ENCODE measurements around the gene SYP.

GRCh38 chrX:49139713-49140112 is 60.3 kb downstream of the SYP start:
- TF ChIP-seq TAF1 (IDR thresholded peaks at IDR 0.05; ENCODE audit: low read depth, low read length): no peak
- no peak for TF ChIP-seq POLR2A (IDR thresholded peaks at IDR 0.05; ENCODE audit: low read depth, low read length)
- TF ChIP-seq POLR2AphosphoS5 (IDR thresholded peaks at IDR 0.05; ENCODE audit: low read depth, low read length): no peak
- no peak for TF ChIP-seq SPI1 (IDR thresholded peaks at IDR 0.05; ENCODE audit: low read depth, low read length)
- TF ChIP-seq PAX5 (IDR thresholded peaks at IDR 0.05; ENCODE audit: insufficient read depth, low read length, severe bottlenecking): no peak
- no peak for TF ChIP-seq POU2F2 (IDR thresholded peaks at IDR 0.05; ENCODE audit: low read depth, low read length)
